HG03095 (cell line): ENCODE results near the gene PACS2.

Source experiments
- ATAC-seq: cut with Tn5 transposase; IDR thresholded peaks from one replicate; pipeline ENCODE4 v1.9.1; 2021; ENCODE audit warnings: moderate library complexity; ENCODE audit not compliant: unreplicated experiment

The PACS2 gene

GRCh38 chr14:105366386-105367074 lies 52.0 kb downstream of the PACS2 start:
- ATAC-seq = no peak

- no peak for ATAC-seq
These were observed 52.8 kb downstream of the PACS2 start for GRCh38 chr14:105367116-105368031.

GRCh38 chr14:105368032-105368417 lies 53.5 kb downstream of the PACS2 start:
- ATAC-seq = no peak

GRCh38 chr14:105368426-105368825 lies 53.9 kb downstream of the PACS2 start:
- ATAC-seq = no peak

GRCh38 chr14:105368910-105369652 lies 54.5 kb downstream of the PACS2 start:
- no peak for ATAC-seq

- no peak for ATAC-seq
These were observed 55.1 kb downstream of the PACS2 start for GRCh38 chr14:105369653-105370040.

GRCh38 chr14:105374389-105374788 lies 59.8 kb downstream of the PACS2 start:
- ATAC-seq = no peak

GRCh38 chr14:105375635-105376057 lies 61.1 kb downstream of the PACS2 start:
- ATAC-seq = no peak

- ATAC-seq = no peak
These were observed 62.2 kb downstream of the PACS2 start for GRCh38 chr14:105376521-105377440.

GRCh38 chr14:105377555-105378182 lies 63.1 kb downstream of the PACS2 start:
- ATAC-seq = no peak

- no peak for ATAC-seq
These were observed 63.7 kb downstream of the PACS2 start for GRCh38 chr14:105378199-105378598.

GRCh38 chr14:105378873-105379685 lies 64.5 kb downstream of the PACS2 start:
- no peak for ATAC-seq

GRCh38 chr14:105379946-105380345 lies 65.4 kb downstream of the PACS2 start:
- ATAC-seq = no peak

GRCh38 chr14:105380756-105381155 lies 66.2 kb downstream of the PACS2 start:
- no peak for ATAC-seq

- ATAC-seq = no peak
These were observed 67.1 kb downstream of the PACS2 start for GRCh38 chr14:105381446-105382342.

- ATAC-seq = no peak
These were observed 68.0 kb downstream of the PACS2 start for GRCh38 chr14:105382343-105383082.

- ATAC-seq = no peak
These were observed 68.7 kb downstream of the PACS2 start for GRCh38 chr14:105383083-105383730.
